HepG2 (cell line): ENCODE data around the gene ARFIP2. TPM values are rescaled to one million over a fixed set of nuclear protein-coding genes. Genes with fewer than 3 reads are reported as not detected.

Experiments used
- KLF15 ChIP-seq: sonication (generic); formaldehyde crosslinking; IDR thresholded peaks from 2 replicates; pipeline ENCODE4 v1.8.1; 2023; ENCODE audit warnings: borderline replicate concordance, mild to moderate bottlenecking, inconsistent platforms, missing genetic modification reagents, mixed read lengths
- MIER3 ChIP-seq: IDR thresholded peaks from 2 replicates; pipeline ENCODE4 v1.6.1; 2016; ENCODE audit warnings: missing compliant biosample characterization, borderline replicate concordance
- MXD4 ChIP-seq: IDR thresholded peaks from 2 replicates; pipeline ENCODE4 v1.6.1; 2016; ENCODE audit warnings: mild to moderate bottlenecking, missing biosample characterization, missing genetic modification reagents
- MZF1 ChIP-seq: sonication (generic); formaldehyde crosslinking; IDR thresholded peaks from 2 replicates; pipeline ENCODE4 v1.8.1; 2023; ENCODE audit warnings: mild to moderate bottlenecking, missing genetic modification reagents, borderline replicate concordance
- NCOA2 ChIP-seq: sonication (generic); formaldehyde crosslinking; IDR thresholded peaks from 2 replicates; pipeline ENCODE4 v1.8.0; 2022; ENCODE audit warnings: inconsistent platforms
- SETDB1 ChIP-seq: sonication (generic); formaldehyde crosslinking; IDR thresholded peaks from 2 replicates; pipeline ENCODE4 v1.5.1; 2020; ENCODE audit warnings: missing genetic modification reagents, mild to moderate bottlenecking, borderline replicate concordance
- SIX1 ChIP-seq: sonication (generic); formaldehyde crosslinking; IDR thresholded peaks from 2 replicates; pipeline ENCODE4 v1.4.0; 2020; ENCODE audit warnings: missing genetic modification reagents, borderline replicate concordance
- SMAD3 ChIP-seq: sonication (generic); formaldehyde crosslinking; IDR thresholded peaks from 2 replicates; pipeline ENCODE4 v1.4.0; 2020; ENCODE audit warnings: missing genetic modification reagents
- SNAPC5 ChIP-seq: sonication (generic); formaldehyde crosslinking; IDR thresholded peaks from 2 replicates; pipeline ENCODE4 v1.8.1; 2023; ENCODE audit warnings: mild to moderate bottlenecking, missing genetic modification reagents, borderline replicate concordance
- SOX13 ChIP-seq, 3 experiments: fragments of 450-650 bp in 1 of 3; sonication (generic) in 1 of 3; formaldehyde crosslinking in 1 of 3; IDR thresholded peaks in 2 of 3; conservative IDR thresholded peaks in 1 of 3; 2 replicates each; pipeline versions ENCODE4 v1.5.0 to v1.6.1; 2016 to 2020; ENCODE audit warnings: antibody characterized with exemption in 1 of 3, mild to moderate bottlenecking in 1 of 3, missing compliant biosample characterization in 1 of 3, missing genetic modification reagents in 1 of 3, moderate library complexity in 1 of 3
- TEAD2 ChIP-seq: sonication (generic); formaldehyde crosslinking; IDR thresholded peaks from 2 replicates; pipeline ENCODE4 v1.9.0; 2021; ENCODE audit warnings: missing genetic modification reagents
- THAP8 ChIP-seq: sonication (generic); formaldehyde crosslinking; IDR thresholded peaks from 2 replicates; pipeline ENCODE4 v1.5.1; 2020; ENCODE audit warnings: missing genetic modification reagents, mild to moderate bottlenecking, borderline replicate concordance
- USF2 ChIP-seq, 2 experiments: sonication (generic) in 1 of 2; formaldehyde crosslinking in 1 of 2; IDR thresholded peaks; 2 replicates each; pipeline versions ENCODE4 v1.5.1 to v1.6.1; 2011 to 2020; ENCODE audit warnings: borderline replicate concordance in 1 of 2, low read depth in 1 of 2, low read length in 1 of 2, mild to moderate bottlenecking in 1 of 2, missing genetic modification reagents in 1 of 2, moderate library complexity in 1 of 2
- ZFAT ChIP-seq: sonication (generic); formaldehyde crosslinking; conservative IDR thresholded peaks from 2 replicates; pipeline ENCODE4 v1.8.1; 2023; ENCODE audit warnings: missing genetic modification reagents, inconsistent platforms
- ZFP62 ChIP-seq: sonication (generic); formaldehyde crosslinking; IDR thresholded peaks from 2 replicates; pipeline ENCODE4 v1.4.0; 2020; ENCODE audit warnings: missing genetic modification reagents
- ZNF121 ChIP-seq: sonication (generic); formaldehyde crosslinking; IDR thresholded peaks from 2 replicates; pipeline ENCODE4 v1.5.0; 2020; ENCODE audit warnings: mild to moderate bottlenecking, missing genetic modification reagents
- ZNF264 ChIP-seq: sonication (generic); formaldehyde crosslinking; IDR thresholded peaks from 2 replicates; pipeline ENCODE4 v1.4.0; 2020; ENCODE audit warnings: missing genetic modification reagents
- ZNF503 ChIP-seq: sonication (generic); formaldehyde crosslinking; IDR thresholded peaks from 2 replicates; pipeline ENCODE4 v1.4.0; 2020; ENCODE audit warnings: missing genetic modification reagents
- ZNF576 ChIP-seq: sonication (generic); formaldehyde crosslinking; IDR thresholded peaks from 2 replicates; pipeline ENCODE4 v1.4.0; 2020; ENCODE audit warnings: mild to moderate bottlenecking, missing genetic modification reagents
- ZNF616 ChIP-seq: sonication (generic); formaldehyde crosslinking; IDR thresholded peaks from 2 replicates; pipeline ENCODE4 v1.5.0; 2020; ENCODE audit warnings: low read depth, mild to moderate bottlenecking, missing genetic modification reagents
- ZNF709 ChIP-seq: sonication (generic); formaldehyde crosslinking; IDR thresholded peaks from 2 replicates; pipeline ENCODE4 v1.5.0; 2020; ENCODE audit warnings: mild to moderate bottlenecking, missing genetic modification reagents
- ZNF740 ChIP-seq: sonication (generic); formaldehyde crosslinking; IDR thresholded peaks from 2 replicates; pipeline ENCODE4 v1.4.0; 2020; ENCODE audit warnings: missing genetic modification reagents
- ZNF879 ChIP-seq: sonication (generic); formaldehyde crosslinking; IDR thresholded peaks from 2 replicates; pipeline ENCODE4 v1.8.1; 2023; ENCODE audit warnings: missing genetic modification reagents
- polyA plus RNA-seq, 8 experiments: library from polyadenylated mRNA; depleted of rRNA in 3 of 8; stranded (reverse) in 7 of 8; unstranded in 1 of 8; fragments of >200 nt; fragmentation: Illumina TruSeq in 4 of 8; extraction: Trizol in 4 of 8; gene quantifications; 2 replicates each; pipeline versions ENCODE4 v1.2.1 to v1.2.3, GENCODE V29; 2011 to 2016; ENCODE audit warnings: low read depth in 4 of 8, missing spikeins in 1 of 8, mixed read lengths in 1 of 8; ENCODE audit not compliant: insufficient read depth in 1 of 8
- total RNA-seq, 5 experiments: library from RNA; depleted of rRNA; stranded (reverse); fragments of >200 nt; fragmentation: Illumina TruSeq; extraction: Trizol; gene quantifications; 2 replicates each; pipeline ENCODE4 v1.2.3, GENCODE V29; 2016; ENCODE audit warnings: low read depth in 1 of 5

The ARFIP2 gene
- total and polyA plus RNA-seq, 2 of the 13 experiments (the other 11 are each of a cell fraction or from before 2014, with no cell fraction given) = 56.6 to 60.2 TPM

- TF ChIP-seq THAP8 (CRISPR knock-in tag) (no peak), ZNF121 (CRISPR knock-in tag) (no peak), MIER3 (CRISPR knock-in tag) (no peak), TEAD2 (0 out of 2 replicates have a peak, but pooled peaks have one; percentile 7), ZFAT (no peak), KLF15 (no peak), SETDB1 (CRISPR knock-in tag) (no peak), NCOA2 (CRISPR knock-in tag) (no peak), ZNF616 (CRISPR knock-in tag) (no peak), SOX13 (IDR thresholded peaks at IDR 0.05) (no peak), SOX13 (CRISPR knock-in tag; conservative IDR thresholded peaks at IDR 0.05 in 1 of 2, IDR thresholded peaks at IDR 0.05 in 1 of 2) (peak in 1 of 2 experiments; percentile 33; a peak in 2 of 4 replicates), ZNF264 (peak; percentile 99), SMAD3 (CRISPR knock-in tag) (no peak; the same call in 1 of the 2 replicates), SIX1 (CRISPR knock-in tag) (no peak), ZNF740 (CRISPR knock-in tag) (no peak; the same call in 1 of the 2 replicates), SNAPC5 (CRISPR knock-in tag) (no peak), MXD4 (CRISPR knock-in tag) (no peak; the same call in 1 of the 2 replicates), ZNF503 (CRISPR knock-in tag) (no peak), ZFP62 (CRISPR knock-in tag) (no peak), USF2 (IDR thresholded peaks at IDR 0.05; ENCODE audit: low read depth, low read length) (no peak), USF2 (CRISPR knock-in tag; IDR thresholded peaks at IDR 0.05; ENCODE audit: borderline replicate concordance) (no peak), ZNF709 (peak; percentile 12; the same call in 1 of the 2 replicates), MZF1 (CRISPR knock-in tag) (no peak), ZNF879 (CRISPR knock-in tag) (no peak), ZNF576 (no peak)
These were observed at the start of gene ARFIP2, which contains the start of gene TIMM10B (continued) for GRCh38 chr11:6481012-6481923.
